NCI-H748 treated with DMSO at 0.1 percent for 48 hours (cell line): ENCODE results near the gene NAPSA.
"Not testable (repeated sequence)": the region's sequence is repeated elsewhere in the genome, so short reads cannot be mapped to it uniquely, and the experiment has no call there.

Experiments used
- DNase-seq: peaks from one replicate; lab custom pipeline; 2025; lab: John Stamatoyannopoulos, UW

Gene NAPSA

DNA sequence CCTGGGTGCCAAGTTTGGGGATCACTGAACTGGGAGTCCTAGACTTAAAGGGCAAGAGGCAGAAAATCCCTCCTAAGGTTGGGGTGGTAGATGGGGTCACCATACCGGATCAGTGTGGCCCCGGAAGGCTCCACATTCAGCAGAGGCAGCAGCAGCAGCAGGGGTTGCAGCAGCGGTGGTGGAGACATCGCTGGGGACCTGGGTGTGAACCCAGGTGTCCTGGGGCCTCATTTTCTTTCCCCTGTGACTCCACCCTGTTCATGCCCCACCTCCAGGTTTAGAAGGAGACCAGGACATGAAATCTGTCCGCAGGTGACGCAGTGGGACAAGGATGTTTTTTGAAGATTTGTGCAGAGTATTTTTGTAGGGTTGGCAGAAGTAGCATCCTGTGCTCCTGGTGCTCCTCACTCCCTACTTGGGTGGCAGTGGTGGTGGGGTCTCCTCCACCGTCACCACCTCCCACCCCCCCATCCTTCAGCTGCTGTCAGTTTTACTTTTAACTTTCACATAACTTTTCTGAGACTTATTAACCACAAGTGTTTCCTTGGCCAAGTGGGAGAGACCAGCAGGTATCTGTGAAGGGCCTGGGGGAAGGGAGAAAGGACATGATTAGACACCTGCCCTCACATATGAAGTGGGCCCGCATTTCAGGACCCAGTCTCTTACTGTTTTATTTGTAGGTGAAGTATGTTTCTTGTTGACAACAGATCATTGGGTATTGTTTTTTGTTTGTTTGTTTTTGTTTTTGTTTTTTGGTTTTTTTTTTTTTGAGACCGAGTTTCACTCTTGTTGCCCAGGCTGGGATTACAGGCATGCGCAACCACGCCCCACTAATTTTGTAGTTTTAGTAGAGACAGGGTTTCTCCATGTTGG lies at the start of gene NAPSA:
Gene NAPSA (minus strand): TSS at position 206 of the 873 bp plus-strand sequence. CDS start 18 bp downstream, at position 188.
- no peak for DNase-seq

- no peak for DNase-seq
These were observed 48.1 kb upstream of the NAPSA start for GRCh38 chr19:50413531-50413930.

DNA sequence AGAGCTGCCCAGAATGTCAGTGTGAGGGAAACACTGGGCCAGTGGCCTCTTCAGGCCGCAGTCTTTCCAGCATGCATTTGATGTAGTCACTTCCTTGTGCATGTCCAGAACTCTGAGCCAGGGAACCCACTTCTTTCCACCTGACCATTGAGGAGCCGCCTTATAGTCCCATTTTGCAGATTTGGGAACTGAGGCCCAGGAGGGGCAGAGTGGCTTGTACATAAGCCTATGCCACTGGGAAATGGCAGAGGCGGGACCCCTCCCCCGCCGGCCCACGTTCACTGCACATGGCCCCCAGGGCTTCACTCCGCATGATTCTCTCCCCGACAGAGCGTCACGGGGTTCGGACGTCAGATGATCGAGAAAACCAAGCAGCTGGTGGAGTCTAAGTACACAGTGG lies 47.7 kb upstream of the NAPSA start:
- DNase-seq: no peak

GRCh38 chr19:50412419-50412818 lies 47.0 kb upstream of the NAPSA start:
- DNase-seq: no peak

DNA sequence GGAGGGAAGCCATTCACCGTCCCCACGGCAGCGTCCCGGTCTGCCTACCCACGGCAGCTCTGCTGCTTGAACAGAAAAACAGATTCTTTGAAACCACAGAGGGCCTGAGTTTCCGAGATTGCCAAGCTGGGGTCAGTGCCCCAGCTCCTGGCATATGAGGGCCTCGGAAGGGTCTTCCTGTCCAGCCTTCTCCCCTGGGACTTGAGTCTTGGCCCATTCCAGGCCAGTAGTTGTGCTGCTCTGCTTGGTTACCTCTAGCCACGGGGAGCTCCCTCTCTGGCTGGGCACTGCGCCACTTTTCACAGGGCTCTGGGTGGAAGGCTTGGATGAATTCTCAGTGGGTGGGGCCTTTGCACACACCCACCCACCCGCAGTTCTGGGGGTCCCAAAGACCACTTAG lies 44.7 kb upstream of the NAPSA start:
- DNase-seq: no peak

- DNase-seq: no peak
These were observed 43.9 kb upstream of the NAPSA start for GRCh38 chr19:50409347-50409746.

- DNase-seq: no peak
These were observed 41.4 kb upstream of the NAPSA start for GRCh38 chr19:50406829-50407228.

DNA sequence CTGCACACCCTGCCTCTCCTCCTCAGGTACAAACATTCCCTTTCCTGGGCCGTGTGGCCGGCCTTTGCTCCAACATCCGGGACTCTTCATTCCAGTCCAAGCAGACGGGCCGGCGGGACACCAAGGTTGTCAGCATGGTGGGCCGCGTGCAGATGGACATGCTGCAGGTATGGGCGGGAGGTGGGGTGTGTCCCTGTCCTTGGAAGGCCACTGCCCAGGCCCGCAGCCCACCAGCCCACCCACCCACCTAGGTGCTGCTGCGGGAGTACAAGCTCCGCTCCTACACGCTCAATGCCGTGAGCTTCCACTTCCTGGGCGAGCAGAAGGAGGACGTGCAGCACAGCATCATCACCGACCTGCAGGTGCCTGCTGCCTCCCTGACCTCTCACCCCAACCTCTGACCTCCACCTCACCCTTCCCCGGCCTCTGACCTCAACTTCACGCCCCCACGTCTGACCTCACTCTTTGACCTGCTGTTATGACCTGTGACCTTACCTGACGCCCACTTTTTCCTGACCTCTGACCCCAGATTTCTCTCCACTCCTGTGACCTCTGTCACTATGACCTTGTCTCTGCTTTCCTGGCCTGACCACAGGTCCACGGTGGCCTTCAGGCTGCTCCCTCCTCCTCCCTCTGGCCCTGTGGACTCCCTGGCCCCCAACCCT lies 40.8 kb upstream of the NAPSA start:
- DNase-seq: no peak

- DNase-seq: no peak
These were observed 37.3 kb upstream of the NAPSA start for GRCh38 chr19:50402544-50403301.

DNA sequence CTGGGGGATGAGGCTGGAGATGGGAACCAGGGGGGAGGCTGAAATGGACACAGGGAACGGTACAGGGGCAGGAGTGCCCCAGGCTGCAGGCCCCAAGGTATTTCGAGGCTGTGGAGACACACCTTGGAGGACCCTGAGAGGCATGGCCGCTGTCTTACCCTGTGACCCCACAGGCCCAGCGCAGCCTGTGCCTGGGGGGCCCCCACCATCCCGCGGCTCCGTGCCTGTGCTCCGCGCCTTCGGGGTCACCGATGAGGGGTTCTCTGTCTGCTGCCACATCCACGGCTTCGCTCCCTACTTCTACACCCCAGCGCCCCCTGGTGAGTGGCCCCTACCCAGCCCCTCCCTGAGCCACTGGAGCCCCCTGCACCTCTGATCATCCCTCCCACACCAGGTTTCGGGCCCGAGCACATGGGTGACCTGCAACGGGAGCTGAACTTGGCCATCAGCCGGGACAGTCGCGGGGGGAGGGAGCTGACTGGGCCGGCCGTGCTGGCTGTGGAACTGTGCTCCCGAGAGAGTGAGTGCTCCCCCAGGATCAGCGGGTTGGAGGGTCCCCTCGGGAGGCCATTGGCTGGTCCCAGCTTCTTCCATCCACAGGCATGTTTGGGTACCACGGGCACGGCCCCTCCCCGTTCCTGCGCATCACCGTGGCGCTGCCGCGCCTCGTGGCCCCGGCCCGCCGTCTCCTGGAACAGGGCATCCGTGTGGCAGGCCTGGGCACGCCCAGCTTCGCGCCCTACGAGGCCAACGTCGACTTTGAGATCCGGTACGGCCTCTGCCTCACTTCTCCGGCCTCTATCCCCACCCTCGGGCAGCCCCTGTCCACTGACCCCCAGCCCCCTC lies 36.4 kb upstream of the NAPSA start:
- no peak for DNase-seq

- no peak for DNase-seq
These were observed 33.9 kb upstream of the NAPSA start for GRCh38 chr19:50399368-50399745.

GRCh38 chr19:50398675-50399367 lies 33.4 kb upstream of the NAPSA start:
- DNase-seq: no peak

- no peak for DNase-seq
These were observed 28.6 kb upstream of the NAPSA start for GRCh38 chr19:50394017-50394416.

DNA sequence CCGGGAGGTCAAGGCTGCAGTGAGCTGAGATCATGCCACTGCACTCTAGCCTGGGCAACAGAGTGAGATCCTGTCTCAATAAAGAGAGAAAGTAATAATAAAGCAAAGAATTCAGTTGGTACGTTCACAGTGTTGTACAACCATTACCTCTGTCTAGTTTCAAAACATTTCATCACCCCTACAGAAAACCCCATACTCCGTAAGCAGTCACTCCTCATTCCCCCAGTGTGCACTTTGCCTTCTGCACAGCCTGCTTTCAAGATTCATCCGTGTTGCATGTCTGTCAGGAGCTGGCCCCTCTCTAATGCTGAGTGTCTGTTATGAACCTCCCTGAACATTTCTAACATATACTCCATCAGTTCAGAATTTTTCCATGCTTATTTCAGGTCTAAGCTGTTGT lies 28.1 kb upstream of the NAPSA start:
- DNase-seq: no peak

DNA sequence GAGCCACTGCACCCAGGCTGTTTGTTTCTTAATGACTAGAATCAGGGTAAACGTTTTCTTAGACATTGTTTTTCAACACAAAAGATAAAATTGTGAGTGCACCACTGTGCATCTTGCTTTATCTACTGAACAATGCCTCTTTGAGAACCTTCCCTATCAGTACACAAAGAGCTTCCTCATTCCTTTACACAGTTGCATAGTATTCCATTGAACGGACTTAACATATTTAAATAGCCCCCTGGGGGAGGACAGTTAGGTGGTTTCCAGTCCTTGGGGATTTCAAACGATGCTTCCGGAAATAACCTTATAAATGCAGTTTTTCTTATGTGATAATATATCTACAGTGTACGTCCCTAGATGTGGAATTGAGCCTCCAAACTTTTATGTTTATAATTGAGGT lies 27.3 kb upstream of the NAPSA start:
- DNase-seq: no peak

DNA sequence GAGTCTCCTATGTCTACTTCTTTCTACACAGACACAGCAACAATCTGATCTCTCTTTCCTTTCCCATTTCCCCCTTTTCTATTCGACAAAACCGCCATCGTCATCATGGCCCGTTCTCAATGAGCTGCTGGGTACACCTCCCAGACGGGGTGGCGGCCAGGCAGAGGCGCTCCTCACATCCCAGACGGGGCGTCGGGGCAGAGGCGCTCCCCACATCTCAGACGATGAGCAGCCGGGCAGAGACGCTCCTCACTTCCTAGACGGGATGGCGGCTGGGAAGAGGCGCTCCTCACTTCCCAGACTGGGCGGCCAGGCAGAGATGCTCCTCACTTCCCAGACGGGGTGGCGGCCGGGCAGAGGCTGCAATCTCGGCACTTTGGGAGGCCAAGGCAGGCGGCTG lies 25.5 kb upstream of the NAPSA start:
- not testable (repeated sequence) for DNase-seq

DNA sequence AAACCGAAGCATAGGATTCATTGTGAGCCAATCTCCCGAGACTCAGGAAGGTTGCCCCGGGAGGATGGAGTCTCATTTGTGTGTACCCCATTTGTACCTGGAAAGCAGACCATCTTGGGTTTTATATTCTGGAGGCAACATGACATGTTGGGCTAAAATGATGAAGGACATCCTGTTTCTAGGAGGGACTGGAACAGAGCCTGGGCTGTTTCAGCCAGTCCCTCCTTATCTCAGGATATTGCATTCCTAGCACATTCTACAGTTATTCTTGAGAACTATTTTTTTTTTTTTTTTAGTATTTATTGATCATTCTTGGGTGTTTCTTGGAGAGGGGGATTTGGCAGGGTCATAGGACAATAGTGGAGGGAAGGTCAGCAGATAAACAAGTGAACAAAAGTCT lies 24.9 kb upstream of the NAPSA start:
- DNase-seq: not testable (repeated sequence)

DNA sequence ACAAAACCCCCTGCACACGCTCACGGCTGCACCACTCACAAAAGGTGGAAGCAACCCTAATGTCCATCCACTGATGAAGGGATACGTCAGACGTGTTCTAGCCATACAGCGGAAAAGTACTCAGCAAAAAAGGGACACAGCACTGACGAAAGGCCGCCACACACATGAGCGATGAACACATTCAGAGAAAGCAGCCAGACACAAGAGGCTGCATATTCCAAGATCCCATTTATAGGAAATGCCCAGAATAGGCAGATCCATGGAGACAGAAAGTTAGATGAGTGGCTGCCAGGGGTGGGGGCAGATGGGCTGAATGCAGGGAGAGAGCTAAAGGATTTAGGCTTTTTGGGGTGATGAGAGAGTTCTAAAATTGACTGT lies 22.4 kb upstream of the NAPSA start:
- DNase-seq: no peak

DNA sequence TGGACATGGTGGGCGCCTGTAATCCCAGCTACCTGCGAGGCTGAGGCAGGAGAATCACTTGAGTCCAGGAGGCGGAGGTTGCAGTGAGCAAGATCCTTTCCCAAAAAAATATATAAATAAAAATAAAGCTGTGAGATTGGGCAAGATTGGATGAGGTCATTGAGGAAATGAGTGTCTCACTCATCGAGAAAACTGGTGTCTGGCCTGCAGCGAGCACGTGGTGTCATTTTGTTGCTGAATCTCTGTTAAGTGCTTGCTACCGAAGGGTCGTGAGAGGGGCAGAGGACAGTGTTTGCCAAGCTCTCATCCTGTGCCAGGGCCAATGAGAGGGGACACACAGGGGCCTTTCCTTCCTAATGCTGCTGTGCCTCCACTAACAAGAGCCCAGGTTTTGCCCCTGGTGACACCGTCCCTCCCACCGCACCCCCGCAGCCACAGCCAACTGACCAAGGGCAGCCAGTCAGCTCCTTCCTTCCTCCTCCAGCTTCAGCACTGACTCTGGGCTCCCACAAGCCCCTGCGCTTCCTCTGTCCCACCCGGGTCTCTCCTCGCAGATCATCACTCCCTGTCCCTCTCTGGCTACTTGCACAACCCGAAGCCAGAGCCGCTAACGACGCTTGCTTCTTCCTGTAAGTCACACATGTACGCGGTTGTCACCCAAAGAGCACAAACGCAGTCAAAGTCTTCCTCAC lies 21.9 kb upstream of the NAPSA start:
- DNase-seq: no peak

GRCh38 chr19:50384685-50385535 lies 19.5 kb upstream of the NAPSA start:
- no peak for DNase-seq
